GM12892 (cell line): ENCODE results near the gene LHFPL2.

Experiments
- POLR2A ChIP-seq: IDR thresholded peaks from 2 replicates; pipeline ENCODE4 v1.6.1; 2011; ENCODE audit warnings: low read depth, low read length, control low read depth
- POLR2AphosphoS5 ChIP-seq: IDR thresholded peaks from 2 replicates; pipeline ENCODE4 v1.6.1; 2011; ENCODE audit warnings: low read depth, low read length, control low read depth
- TAF1 ChIP-seq: IDR thresholded peaks from 2 replicates; pipeline ENCODE4 v1.6.1; 2011; ENCODE audit warnings: low read depth, mild to moderate bottlenecking, control low read depth, low read length, borderline replicate concordance

DNA sequence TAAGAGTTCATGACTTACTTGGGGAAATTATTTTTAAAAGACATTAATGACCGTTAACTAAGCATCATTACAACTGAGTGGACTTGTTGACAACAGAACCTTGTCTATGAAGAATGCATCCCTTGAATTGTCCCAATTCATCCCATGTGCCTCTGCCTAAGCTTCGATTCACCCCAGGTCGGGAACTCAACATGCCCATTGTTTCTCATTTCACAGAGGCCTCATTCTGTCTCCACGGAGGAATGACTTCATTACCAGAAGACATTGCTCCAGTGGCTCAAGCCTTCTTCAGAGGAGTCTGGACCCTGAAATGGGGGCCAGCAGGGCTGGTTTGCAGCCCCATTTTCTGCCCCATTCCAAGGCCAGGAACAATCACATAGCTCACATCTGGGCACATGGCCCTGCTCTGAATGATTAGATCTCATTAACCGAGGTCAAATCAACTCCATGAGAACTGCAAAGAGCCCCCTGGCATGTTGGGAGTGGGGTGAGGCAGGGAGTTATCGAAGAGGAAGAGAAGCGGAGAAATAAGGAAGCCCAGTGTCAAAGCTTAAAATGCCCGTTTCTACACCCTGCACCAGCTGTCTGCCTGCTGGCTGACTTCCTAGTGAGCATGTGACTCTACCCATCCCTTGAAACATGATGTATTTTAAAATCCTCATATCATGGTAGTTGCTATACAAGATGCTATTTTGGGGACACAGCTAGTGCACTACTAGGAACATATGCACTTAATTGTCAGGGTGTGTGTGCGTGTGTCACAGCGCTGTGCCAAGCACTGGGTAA, 137.3 kb downstream of the LHFPL2 start:
- no peak for TF ChIP-seq POLR2A
- TF ChIP-seq POLR2AphosphoS5 = no peak
- no peak for TF ChIP-seq TAF1
